ENCODE data around the gene UBAC1.
A peak's percentile ranks its signal among the peaks of the same experiment; 100 is the strongest.

Gene UBAC1

DNA sequence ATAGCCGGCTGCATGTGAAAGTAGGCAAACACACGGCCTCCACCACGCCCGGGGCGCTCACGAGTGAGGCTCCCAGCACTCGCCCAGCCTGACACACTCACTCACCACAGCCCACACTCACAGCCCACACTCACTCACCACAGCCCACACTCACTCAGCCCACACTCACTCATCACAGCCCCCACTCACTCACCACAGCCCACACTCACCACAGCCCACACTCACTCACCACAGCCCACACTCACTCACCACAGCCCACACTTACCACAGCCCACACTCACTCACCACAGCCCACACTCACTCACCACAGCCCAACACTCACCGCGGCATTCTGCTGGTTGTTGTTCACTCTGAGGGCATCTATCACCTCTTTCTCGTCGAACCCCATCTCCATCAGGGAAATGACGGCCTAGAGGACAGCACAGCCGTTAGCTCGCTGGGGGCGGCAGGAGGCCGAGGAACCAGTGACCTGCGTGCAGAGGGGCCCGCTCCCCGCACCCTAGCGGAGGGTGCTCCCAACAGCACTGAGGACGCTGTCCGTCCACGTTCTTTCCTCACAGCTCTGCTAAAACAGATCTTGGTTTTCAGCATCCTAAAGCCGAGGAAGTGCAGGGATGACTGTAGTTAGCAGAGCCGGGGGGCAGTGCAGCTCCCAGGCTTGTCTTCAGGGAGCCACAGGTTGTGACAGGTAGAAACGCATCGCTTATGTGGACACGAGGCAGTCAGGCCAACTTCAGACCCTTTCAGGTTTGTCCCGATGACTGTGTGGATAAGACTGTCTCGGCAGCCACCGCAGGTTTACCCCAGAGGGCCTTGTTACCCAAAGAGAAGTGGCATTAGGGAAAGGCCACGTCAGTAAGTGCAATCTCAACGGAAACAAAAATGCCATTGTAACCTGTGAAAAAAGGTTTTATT, 21.6 kb downstream of the UBAC1 start:
- DNase-seq (peak; percentile 59), ATAC-seq (peak; percentile 80)

DNA sequence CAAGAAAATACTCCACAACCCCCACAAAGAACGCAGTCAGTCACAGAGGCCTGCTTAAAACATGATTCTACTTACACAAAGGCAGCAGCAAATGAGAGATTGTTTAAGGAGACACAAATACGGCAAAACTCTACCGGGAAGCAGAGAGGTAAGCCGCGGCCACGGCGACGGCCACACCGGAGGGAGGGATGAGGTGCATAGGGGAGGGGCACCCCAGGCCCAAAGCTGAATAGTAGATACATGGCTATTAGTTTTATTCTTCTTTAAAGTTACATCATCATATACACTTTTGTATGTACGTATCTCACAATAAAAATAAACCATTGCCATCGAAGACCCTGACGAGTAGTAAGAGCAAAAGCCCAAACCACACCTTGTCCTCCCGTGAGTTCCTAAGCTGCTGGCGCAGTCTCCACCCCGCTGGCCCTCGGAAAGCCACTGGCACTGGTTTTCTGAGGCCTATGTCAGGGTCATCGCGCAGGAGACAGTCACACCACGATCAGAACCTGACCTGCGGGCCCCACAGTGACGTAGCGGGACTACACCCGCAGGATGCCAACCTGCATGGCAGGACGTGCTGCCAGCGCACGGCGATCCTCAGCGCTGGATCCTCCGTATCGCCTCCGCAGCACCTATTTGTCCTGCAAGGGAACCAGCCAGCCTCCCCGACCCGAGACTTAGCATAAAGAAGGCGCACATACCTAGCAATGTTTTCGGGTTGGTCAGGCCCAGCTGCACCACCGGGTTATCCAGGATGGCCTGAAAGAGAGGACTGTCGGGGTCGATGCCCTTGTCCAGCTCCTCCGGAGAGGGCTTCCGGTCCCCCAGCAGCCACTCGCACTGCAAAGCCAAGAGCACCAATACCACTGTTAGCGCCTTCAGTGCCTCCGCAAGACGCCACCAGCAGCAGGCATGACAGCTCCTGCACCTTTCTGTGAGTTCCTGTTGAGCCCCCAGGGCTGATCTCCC, 23.4 kb downstream of the UBAC1 start:
- ATAC-seq = no peak

DNA sequence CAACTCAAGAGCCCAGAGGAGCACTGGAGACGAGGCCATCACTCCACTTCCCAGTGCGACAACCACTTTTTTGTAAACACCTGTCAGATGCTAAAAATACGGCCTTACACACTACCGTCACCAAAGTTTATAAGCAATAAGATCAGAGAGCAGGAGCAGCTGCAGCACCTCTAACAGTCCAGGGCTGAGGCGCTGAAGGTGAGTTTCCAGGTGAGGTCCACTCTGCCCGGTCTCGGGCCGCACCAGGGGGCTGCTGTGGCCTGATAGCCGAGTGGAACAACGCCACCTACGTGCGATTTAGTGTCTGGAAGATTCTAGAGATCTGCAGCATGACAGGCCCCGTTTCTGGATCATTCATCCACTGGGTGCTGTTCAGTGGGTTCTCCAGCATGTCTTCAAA, 28.1 kb downstream of the UBAC1 start:
- DNase-seq = no peak
- no peak for ATAC-seq

More for the DNA sequence above, 23.4 kb downstream of the UBAC1 start:
- DNase-seq = no peak

DNA sequence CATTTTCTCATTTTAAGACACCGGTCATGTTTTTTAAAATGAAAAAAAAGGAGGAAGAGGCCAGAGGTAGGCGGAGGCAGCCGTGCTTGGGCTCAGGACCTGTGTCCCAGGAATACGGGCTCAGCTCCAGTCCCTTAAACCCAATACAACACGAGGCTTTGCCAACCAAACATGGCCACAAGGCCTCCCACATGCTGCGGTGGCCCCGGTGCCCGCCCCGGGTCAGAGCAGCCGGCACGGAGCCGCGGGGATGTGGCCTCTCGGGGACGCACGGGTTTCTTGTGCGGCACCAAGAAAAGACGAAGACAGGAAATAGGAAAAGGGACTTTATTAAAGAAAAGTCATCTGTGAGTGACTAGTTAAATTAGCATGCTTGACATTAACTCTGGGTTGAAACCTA, 28.5 kb downstream of the UBAC1 start:
- DNase-seq = no peak
- ATAC-seq = no peak

DNA sequence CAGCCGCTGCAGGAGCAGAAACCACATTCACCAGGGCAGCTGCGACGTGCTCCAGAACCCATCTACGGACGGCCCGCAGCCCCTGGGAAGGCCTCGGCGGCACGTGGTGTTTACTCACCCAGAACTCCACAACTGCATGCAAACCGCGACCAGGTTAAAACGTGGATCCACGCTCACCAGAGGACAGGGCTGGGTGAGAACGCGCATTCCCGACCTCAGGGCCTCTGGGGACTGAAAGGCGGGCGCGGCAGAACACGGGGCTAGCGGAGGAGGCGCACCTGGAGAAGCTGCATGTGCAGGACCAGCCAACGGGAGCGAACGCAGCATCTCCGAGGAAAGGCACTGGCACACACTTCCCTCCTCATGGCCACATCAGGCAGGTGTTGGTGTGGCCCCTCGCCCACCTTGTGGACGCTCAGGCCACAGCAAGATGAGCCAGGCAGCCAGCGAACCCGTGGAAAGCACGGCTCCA, 29.8 kb downstream of the UBAC1 start:
- no peak for ATAC-seq

DNA sequence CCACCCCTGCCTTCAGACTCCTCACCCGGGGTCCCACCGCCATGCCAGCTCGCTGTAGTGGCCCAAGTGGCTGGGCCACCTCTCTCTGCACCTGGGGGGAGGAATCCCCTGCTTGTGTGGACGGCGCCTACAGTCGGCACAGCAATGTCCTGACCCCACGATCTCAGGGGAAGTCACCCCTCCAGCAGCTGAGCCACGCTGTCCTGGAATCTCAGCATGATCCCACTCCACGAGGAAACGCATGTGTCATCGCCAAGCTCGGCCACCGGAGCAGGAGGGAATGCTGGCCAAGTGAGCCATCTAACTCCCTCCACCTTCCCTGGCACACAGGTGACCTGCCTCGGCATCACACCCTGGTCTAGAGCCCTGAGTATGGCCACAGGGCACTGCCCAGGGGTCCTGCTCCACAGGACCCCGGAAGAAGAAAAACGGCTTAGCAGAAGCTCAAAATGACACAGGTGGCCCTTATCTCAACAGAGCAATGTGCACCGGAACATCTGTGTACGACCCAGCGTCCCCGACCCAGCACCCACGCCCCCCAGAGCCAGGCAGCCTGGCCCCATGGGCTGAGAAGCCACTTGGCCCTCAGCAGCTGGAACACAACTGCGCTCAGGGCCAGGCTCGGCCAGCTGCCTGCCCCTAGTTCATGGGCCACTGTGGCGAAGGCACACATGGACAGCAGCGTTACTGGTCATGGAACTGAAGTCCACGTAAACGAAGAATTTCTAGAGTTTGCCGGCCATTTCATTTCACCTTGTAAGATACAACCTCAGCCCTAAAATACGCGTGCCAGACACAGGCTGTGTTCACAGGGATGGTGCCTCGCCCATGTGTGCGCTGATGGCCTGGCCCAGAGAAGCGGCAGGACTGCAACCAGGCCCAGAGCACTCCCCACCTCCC, 30.5 kb downstream of the UBAC1 start:
- DNase-seq (no peak), ATAC-seq (no peak)

More for the DNA sequence above, 29.8 kb downstream of the UBAC1 start:
- DNase-seq = no peak

DNA sequence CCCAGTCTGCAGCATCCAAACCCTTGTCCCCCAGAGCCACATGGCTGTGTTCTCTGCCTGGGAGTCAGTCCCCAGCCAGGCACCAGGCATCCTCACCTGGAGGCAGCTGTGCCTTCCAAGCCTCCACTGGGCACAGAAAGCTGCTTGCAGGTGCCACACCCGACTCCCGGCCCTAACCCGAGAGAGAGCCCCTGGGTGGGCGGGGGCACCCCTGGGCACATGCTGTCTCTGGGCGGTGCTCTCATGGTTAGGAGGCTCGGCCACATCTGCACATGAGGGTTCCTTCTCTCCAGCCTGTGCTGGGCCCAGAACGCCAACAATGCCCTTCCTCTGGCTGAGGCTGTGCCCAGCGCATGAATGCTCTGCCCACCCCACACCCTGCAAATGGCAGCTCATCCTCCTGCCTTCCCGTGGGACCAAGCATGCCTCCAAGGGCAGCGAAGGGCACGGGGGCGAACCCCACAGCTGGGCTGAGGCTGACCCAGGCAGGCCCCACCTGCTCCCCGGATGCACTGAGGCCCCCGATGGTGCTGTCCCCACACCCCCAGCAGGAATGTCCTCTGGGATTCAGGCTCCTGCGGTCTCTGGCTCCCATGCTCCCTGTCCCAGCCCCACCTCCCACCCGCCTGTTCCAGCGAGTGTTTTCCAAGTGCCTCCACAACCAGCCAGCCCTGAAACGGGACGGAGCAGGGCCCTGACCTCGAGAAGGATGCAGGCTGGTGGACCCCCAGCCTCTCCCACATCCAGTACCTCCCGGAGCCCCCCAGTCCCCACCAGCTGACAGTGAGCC, 31.3 kb downstream of the UBAC1 start:
- no peak for ATAC-seq
- no peak for DNase-seq

DNA sequence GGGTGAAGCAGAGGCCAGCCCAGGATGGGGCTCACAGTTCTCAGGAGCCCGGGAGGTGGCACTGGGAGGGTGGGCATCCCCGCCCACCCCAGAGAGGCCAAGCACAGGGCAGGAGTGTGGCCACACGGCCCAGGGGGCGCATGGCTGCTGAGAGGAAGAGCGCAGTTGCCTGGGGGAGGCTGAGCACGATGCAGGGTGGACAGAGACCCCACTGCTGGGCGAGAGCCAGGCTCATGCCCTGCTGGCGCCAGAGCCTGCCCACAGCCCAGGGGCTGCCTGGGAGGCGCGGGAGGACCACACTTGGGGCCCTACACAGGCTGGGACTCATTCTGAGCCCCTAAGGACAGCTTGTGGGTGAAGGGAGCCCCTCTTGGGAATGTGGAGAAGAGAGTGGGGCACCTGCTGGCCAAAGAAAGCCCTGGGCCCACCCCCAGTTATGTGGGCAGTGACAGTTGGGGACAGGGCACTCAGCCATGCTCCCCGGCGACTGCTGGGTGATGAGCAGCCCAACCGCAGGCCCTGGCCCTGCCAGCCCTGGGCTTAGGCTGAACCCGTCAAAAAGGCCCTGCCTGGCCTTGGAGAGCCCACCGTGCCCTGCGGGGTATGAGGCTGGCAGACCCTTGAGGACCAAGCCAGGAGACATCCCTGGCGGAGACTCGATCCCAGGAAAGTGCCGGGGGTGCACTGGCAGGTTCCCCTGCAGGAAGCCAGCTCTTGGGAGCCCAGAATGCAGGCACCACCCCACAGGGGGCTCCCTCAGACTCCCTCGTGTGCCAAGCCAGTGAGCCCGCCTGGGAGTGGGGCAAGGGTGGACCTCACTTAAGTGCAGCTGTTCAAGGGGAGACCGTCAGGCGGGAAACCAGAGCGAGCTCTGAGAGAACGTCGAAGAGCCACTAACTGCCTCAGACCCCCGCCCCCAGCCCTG, 32.2 kb downstream of the UBAC1 start:
- DNase-seq (no peak), ATAC-seq (no peak)

DNA sequence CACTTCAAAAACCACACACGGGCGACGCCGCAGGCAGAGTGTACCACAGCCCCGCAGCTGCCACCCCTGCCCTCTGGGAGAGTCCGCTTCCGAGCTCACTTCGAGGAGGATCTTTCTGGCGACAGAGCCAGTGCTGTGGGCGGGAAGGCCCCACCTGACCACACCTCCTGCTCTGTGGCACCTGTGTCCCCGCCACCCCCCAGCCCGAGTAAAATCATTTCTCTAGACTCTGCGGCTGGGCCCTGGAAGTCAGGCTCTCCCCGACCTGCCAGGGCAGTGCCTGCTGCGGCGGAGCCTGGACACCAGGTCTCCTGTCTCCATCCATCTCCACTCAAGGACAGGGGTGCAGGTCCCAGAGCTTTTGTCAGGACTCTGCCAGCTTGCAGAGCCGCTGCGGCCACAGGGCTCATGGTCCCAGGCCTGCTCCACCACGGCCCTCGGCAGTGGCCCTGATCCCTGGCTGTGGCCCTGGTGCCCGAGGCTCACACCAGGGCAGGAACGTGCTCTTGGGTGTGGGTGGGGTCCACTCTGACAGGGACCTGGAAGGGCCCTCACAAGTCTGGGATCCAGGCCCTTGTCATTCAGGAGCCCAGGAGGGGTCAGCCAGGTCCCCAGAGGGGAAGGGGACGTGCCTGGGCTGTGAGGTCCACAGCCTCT, 33.0 kb downstream of the UBAC1 start:
- ATAC-seq = no peak
- DNase-seq = no peak

DNA sequence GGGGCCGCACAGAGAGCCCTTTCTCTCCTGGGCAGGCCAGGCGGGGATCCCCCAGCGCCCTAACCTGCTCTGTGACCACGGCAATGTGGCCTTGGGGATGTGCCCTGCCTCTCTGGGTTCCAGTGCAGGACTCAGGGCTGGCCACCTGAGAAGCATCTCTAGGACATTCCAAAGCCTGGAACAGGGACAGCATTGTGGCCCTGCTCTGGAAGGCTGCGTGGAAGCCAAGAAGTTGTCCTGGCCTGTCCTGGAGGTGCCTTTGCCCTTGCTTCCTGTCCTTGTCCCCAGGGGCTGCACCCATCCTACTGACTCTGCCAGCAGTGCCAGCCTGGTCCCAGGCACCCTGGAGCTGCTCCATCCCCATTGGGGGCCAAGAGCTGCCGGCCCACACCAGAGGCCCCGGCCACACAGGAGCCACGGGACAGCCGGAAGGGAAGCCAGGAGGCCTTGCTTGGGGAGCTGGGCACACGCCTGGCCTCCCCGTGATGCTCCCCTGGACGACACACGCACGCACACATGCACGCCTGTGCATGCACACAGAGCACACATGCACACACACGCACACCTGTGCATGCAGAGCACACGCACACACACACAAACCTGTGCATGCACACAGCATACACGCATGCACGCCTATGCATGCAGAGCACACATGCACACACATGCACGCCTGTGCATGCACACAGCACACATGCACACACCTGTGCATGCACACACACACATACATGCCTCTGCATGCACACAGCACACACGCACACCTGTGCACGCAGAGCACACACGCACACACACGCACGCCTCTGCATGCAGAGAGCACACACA, 33.8 kb downstream of the UBAC1 start:
- ATAC-seq (no peak), DNase-seq (no peak)

DNA sequence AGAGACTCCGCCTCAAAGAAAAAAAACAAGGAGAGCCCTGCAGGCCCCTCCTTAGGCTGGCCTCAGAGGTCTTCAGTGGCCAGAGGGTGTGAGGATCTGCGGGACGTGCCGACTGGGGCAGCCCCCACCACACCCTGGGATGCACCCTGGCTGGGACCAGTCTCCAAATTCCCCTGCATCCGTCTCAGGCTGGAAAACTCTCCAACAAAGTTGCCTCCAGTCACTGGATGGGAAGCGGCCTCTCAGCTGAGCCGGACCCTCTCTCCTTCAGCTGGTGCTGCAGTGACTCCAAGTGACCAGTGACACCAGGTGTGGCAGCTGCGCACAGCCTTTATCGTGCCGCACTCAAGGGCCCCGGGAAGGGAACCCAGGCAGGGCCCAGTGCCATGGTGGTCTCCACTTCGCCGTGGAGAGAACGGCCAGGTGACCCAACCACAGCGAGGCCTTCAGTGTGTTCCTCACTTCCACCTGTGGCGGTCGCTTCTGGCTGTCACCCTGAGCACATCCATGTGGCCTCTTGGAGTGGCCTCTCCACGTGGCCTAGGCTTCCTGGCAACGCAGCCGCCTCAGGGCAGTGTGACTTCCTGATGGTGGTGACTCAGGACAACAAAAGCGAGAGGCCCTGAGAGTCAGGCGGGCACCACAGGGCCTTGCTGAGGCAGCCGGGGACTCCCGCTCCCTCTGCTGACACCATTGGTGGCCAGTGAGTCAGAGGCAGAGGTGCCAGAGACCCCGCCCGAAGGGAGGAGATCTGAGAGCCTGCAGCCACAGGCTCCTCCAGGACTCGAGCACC, 34.6 kb downstream of the UBAC1 start:
- peak; percentile 86 for DNase-seq
- ATAC-seq = peak; percentile 94

DNA sequence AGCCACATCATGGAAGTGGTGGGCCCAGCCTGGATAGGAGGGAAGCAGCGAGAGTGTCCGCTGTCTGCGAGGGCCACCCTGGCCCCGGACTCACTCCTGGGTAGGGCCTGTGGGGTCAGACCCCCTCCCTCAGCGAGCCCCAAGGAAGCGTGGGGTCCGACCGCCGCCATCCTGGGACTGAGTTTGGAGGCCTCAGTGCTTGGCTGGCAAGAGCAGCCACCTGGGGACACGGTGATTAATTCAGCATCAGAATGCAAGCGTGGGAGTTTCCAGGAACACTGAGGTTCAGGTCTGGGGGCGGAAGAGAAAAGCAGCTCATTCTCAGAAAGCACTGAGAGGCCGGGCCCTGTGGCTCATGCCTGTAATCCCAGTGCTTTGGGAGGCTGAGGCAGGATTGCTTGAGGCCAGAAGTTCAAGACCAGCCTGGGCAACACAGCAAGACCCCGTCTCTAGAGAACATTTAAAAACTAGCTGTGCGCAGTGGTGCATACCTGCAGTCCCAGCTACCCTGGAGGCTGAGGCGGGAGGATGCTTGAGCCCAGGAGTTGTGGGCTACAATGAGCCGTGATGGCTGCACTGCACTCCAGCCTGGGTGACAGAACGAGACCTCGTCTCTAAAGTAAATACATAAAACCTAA, 35.6 kb downstream of the UBAC1 start:
- DNase-seq (peak; percentile 79), ATAC-seq (peak; percentile 55)

DNA sequence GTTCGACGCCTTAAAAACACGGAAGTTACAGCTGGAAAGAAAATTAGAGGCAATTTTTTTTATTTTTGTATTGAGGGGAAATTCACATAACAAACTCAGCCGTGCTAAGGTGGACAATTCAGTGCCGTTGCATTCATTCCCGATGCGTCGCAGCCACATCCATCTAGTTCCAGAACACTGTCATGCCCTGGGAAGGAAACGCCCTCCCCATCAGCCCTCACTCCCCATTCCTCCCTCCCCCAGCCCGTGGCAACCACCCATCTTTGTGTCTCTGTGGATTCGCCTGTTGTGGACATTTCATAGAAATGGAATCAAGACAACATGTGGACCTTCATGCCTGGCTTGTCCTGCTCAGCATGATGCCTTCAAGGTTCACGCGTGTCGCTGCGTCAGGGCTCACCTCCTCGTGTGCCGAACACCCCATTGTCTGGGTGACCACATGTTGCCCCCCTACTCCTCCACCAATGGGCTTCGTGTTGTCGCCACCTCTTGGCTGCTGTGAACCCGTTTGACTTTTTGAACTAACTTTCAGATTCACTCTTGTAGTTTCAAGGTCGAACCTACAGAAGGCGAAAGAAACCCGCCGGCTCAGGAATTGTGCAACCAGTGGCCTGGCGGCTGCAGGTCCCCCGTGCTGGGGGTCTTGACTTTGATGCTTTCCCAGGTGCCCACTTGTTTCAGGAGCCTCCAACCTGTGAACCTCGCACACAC, 36.4 kb downstream of the UBAC1 start:
- DNase-seq (no peak), ATAC-seq (no peak)

DNA sequence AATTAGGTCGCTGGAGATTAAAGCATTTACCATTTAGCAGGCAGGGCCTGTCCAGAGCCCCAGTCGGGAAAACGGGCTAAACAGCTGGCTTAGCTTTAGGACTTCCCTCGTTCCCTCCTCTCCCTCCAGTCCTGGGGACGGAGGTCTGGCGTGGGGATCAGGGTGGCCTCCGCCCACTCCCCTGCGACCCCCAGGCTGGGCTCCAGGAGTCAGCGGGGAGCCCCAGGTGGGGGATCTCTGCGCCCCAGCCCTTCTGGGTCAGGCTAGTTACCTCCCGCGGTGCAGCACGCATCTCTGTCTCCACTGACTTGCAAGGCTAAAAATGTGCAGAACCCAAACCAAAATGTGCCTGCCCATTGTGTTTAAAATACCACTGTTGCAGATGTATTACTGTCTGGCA, 37.7 kb downstream of the UBAC1 start:
- no peak for ATAC-seq

DNA sequence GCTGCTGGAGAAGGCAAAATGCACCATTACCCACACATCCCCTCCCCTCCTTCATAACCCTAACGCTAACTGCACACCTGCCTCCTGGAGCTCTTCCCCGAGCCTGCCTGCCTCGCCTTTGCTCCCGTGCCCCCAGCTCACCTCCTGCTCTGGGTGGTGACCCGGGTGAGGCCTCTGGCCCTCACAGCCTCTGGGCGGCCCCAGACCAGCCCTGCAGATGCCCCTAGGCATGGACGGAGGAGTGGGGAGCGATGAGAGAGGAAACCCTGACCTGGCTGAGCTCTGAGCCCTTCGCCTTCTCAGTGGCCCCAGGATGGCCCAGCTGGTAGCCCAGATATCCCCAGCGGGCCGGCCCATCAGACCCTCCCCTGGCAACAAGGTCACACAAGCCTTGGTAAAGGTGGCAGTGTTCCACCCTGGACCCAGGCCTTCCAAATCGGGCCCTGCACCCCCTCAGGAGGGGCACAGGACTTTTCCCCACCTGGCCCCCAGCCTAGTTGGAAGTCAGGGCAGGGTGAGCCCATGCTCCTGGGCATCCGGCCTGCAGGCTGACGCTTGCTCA, 39.3 kb downstream of the UBAC1 start:
- DNase-seq (no peak), ATAC-seq (no peak)

More for the DNA sequence above, 37.7 kb downstream of the UBAC1 start:
- no peak for DNase-seq

Measured in stimulated activated naive CD8-positive, alpha-beta T cell treated with anti-CD3 and anti-CD28 coated beads, Interleukin-15, Interleukin-2, amounts not matched to agents 100 U/mL and 50 U/mL, for 24 hours (primary cell).